Dermis microvascular lymphatic vessel endothelial cell (primary cell): ENCODE data around the gene MPND. TPM values are rescaled to one million over a fixed set of nuclear protein-coding genes. Genes with fewer than 3 reads are reported as not detected.

Experiments
- DNase-seq, 2 donors: peaks; one replicate each; pipeline versions ENCODE4 v3.0.0 to v3.0.0-alpha.2; 2010; ENCODE audit warnings: low read depth in 2 of 2
- total RNA-seq: library from RNA; depleted of rRNA; stranded (reverse); fragments of >200 nt; gene quantifications from 2 replicates; pipeline ENCODE4 v1.2.1, GENCODE V29; 2014

The MPND gene
- total RNA-seq, 1 donor from 2014 or later: 5.8 TPM

GRCh38 chr19:4400135-4400936, 57.0 kb downstream of the MPND start, which contains the start of gene SH3GL1:
Gene SH3GL1 (minus strand): TSS chr19:4400547. CDS start chr19:4400368, 179 bp downstream.
- DNase-seq: peak; percentile 81 to 93

- no peak for DNase-seq
Observed at GRCh38 chr19:4401769-4402170, 58.4 kb downstream of the MPND start.

- peak; percentile 100 for DNase-seq
Observed at GRCh38 chr19:4402171-4403004, 59.0 kb downstream of the MPND start, which contains the start of gene CHAF1A. Gene CHAF1A (plus strand): TSS chr19:4402640. CDS start chr19:4402763, 123 bp downstream.

DNA sequence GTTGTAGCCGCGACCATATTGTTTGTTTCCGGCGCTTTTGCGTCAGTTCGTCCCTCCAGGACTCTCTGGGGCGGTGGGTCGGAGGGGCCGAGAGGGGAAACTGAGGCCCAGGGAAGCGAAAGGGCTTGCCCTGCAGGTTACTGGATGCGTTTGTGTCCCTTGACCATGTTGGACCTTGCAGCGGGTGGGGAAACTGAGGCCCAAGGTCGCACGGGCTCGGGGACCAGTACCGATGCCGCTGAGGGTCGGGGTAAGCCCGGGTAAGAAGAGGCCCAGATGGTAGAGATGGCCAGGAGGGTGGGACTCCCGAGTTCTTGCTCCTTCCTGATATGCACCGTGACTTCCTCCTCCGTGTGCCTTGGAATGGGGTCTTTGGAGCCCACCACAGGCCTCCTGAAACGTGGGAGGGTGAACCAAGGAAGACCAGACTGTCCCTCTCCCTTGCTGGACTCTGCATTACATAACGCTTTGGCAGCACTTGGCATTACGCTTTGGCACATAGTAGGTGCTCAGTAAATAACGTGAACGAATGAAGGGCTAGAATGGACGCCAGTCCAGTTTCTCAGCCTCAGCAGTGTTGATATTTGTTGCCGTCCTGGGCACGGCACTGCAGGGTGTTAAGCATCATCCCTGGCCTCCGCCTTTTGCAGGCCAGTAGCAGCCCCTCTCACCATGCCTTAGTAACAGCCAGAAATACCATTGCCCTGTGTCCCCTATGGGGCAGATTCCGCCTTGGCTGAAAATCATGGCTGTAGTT, 59.8 kb downstream of the MPND start:
- no peak for DNase-seq

DNA sequence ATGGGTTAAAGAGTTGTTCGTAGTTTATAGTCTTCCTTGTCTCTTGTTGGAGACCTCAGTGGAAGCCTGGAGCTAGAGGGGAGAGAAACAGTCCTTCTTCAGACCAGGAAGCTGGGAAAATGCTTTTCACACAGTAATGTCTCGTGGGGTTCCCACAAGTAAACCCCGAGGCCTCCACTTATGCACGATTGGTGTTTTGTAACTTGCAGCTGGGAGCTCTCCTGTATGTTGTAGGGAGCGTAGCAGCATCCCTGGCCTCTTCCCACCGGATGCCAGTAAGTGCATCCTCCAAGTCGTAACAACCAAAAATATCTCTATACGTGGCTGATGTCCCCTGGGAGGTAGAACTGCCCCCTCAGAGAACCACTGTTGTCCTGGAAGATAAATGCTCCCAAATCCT, 62.6 kb downstream of the MPND start:
- no peak for DNase-seq

- DNase-seq: no peak
Observed at GRCh38 chr19:4406626-4407025, 63.3 kb downstream of the MPND start.

GRCh38 chr19:4409123-4409933, 66.0 kb downstream of the MPND start:
- DNase-seq: no peak

Other genes starting within 250 kb of the MPND start
- 106 and 159 TPM in 2 replicates for gene MAP2K2, start 219.4 kb upstream of the MPND start, total RNA-seq
- gene CREB3L3, start 189.9 kb upstream of the MPND start, total RNA-seq: not detected in 2 replicates
- gene SIRT6, start 161.0 kb upstream of the MPND start, total RNA-seq: 9.0 and 12.3 TPM in 2 replicates
- gene ANKRD24, start 160.9 kb upstream of the MPND start, total RNA-seq: 0.13 and 0.38 TPM in 2 replicates
- gene EBI3, start 114.0 kb upstream of the MPND start, total RNA-seq: 0.26 and 1.5 TPM in 2 replicates
- gene YJU2, start 96.5 kb upstream of the MPND start, total RNA-seq: 15.3 and 17.4 TPM in 2 replicates
- gene SHD, start 64.3 kb upstream of the MPND start, total RNA-seq: not detected in 2 replicates
- not detected in 2 replicates for gene TMIGD2, start 41.2 kb upstream of the MPND start, total RNA-seq
- gene FSD1, start 39.0 kb upstream of the MPND start, total RNA-seq: 6.3 and 7.4 TPM in 2 replicates
- 28.5 and 38.2 TPM in 2 replicates for gene STAP2, start 4.7 kb upstream of the MPND start, total RNA-seq
- gene SH3GL1, start 57.0 kb downstream of the MPND start, total RNA-seq: 50.6 and 85.3 TPM in 2 replicates
- 8.7 and 11.6 TPM in 2 replicates for gene CHAF1A, start 59.1 kb downstream of the MPND start, total RNA-seq
- gene UBXN6, start 114.2 kb downstream of the MPND start, total RNA-seq: 81.3 and 101 TPM in 2 replicates
- gene HDGFL2, start 128.7 kb downstream of the MPND start, total RNA-seq: 37.3 and 41.8 TPM in 2 replicates
- gene PLIN4, start 174.9 kb downstream of the MPND start, total RNA-seq: 0.64 and 1.4 TPM in 2 replicates
- gene PLIN5, start 191.7 kb downstream of the MPND start, total RNA-seq: 3.5 and 11.1 TPM in 2 replicates
- gene LRG1, start 196.5 kb downstream of the MPND start, total RNA-seq: 0.90 and 2.1 TPM in 2 replicates
- gene SEMA6B, start 216.1 kb downstream of the MPND start, total RNA-seq: 47.2 and 69.4 TPM in 2 replicates